ENCODE results near the gene HSP90B1.

The HSP90B1 gene

DNA sequence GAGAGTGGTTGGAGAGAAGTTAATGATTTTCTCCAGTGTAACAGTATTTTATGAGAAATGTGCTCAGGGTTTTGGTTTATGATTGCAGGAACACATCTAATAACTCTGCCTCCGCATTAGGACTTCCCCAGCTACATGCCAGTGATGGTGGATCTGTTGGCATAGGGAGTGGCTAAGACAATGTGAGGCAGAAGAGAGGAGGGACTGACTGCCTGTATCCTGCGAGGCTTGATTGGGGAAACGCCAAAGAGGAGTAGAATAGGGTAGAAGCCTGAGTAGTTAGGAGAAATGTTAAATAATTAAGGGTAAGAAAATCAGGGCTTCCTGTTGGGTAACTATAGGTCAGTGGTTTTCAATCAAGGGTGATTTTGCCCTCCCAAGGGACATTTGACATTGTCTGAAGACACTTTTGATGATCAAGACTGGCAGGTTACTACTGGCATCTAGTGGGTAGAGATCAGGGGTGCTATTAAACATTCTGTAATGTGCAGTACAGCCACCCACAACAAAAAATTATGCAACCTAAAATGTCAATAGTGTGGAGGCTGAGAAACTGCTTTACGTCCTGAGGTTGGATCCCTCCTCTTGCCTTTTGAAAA, 48.3 kb downstream of the HSP90B1 start:
- no peak for FAIRE-seq

DNA sequence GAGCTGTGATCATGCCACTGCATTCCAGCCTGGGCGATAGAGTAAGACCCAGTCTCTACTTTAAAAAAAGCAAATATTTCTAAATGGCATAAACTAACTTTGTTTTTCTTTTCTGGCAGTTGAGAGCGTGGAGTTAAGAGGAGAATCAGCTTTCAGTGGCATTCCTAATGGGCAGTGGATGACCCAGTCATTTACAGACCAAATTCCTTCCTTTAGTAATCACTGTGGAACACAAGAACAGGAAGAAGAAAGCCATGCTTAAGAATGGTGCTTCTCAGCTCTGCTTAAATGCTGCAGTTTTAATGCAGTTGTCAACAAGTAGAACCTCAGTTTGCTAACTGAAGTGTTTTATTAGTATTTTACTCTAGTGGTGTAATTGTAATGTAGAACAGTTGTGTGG, 56.6 kb downstream of the HSP90B1 start:
- no peak for FAIRE-seq

DNA sequence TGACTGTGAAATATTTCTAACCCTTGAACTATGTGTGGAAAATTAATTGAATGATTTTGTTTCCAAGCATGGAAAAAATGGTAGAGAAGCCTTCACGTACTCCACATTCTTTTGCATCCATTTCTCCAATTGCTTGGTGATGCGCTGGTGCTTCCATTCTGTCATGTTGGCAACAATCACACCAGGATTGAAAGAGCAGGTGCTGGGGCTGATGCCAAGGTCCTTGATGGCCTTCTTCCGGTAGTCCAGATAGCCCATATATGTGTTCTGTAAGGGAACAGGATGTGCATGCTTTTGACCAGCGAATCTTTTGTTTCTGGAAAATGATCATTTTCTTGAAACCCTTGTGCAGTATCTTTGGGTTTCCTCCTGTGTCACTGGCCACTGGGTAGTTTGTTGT, 64.0 kb downstream of the HSP90B1 start:
- no peak for FAIRE-seq

DNA sequence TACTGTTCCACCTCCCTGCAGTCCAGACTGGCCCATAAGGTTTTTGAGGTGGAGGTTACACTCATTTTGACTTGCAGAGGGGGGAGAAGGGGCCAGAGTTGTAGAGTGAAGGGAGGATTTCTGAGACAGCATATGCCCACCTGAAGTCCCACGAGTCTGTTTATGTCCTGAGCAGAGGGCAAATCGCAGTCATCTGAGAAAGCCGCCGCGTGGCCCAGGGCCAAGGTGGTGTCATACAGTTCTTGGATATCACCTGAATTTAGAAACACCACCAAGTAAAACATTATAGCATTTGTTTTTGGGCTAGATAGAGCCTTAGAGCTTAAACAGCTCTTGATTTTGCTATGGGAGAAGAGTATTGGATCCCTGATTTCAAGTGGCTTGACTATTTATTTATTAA, 66.4 kb downstream of the HSP90B1 start:
- FAIRE-seq, result no peak

DNA sequence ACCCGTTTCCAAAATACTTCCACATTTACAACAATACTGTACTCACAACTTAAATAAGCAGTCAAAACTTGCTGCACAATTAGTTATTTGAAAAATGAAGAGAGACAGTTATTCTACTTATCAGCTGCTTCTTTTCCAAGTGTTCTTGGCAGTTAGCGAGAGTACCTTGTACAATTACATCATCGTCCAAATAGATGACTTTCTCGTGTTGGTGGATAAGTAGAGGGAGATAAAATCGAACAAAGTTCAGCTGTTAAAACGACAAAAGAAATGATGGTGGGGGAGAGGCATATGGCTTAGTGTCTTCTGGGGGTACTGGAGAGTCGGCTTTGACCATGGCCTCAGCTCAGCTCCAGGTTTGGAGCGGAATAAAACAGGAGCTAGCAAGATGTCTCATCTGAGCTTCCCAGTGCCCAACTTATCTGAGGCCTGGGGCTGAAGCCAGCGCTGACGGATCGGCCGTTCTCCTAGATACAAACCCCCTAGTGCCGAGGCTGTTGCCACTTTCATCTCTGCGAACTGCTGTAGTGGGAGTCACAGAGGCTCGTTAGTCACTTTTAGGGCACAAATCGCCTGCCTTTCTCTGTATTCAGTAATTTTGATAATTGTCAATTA, 67.2 kb downstream of the HSP90B1 start:
- FAIRE-seq, result no peak
